Gastroesophageal sphincter (tissue), 4 donors: ENCODE results near the gene MYD88. TPM values are rescaled to one million over a fixed set of nuclear protein-coding genes. Genes with fewer than 3 reads are reported as not detected.

ENCODE experiments used
- ATAC-seq: fragments of 150-250 bp; one replicate; pipeline ENCODE4 v1.9.1; 2016; ENCODE audit warnings: mild to moderate bottlenecking, moderate library complexity
- H3K27ac ChIP-seq, 4 donors: fragments of 200-600 bp; sonication (generic) in 3 of 4; 1 replicate in 3 of 4; 2 replicates in 1 of 4; pipeline ENCODE4 v1.5.1; 2016 to 2019
- H3K27me3 ChIP-seq: fragments of 200-600 bp; sonication (generic); one replicate; pipeline ENCODE4 v1.5.1; 2019
- H3K36me3 ChIP-seq, 2 donors: fragments of 200-600 bp; sonication (generic); one replicate each; pipeline ENCODE4 v1.5.1; 2019; ENCODE audit warnings: control low read depth in 1 of 2
- H3K4me1 ChIP-seq, 3 donors: fragments of 200-600 bp; sonication (generic); 1 replicate in 2 of 3; 2 replicates in 1 of 3; pipeline ENCODE4 v1.5.1; 2016 to 2019; ENCODE audit warnings: control low read depth in 2 of 3
- H3K4me3 ChIP-seq, 2 donors: fragments of 200-600 bp; sonication (generic); one replicate each; pipeline ENCODE4 v1.5.1; 2019; ENCODE audit warnings: mild to moderate bottlenecking in 1 of 2, moderate library complexity in 1 of 2
- H3K9me3 ChIP-seq, 3 donors: fragments of 200-600 bp; sonication (generic); one replicate each; pipeline ENCODE4 v1.5.1; 2017 to 2019; ENCODE audit warnings: control low read depth in 2 of 3
- CTCF ChIP-seq, 4 experiments: fragments of 200-600 bp in 2 of 4; fragments of 450-650 bp in 2 of 4; sonication (generic) in 1 of 4; IDR thresholded peaks; one replicate each; pipeline ENCODE4 v1.5.1; 2017 to 2019; ENCODE audit warnings: antibody characterized with exemption in 4 of 4, mild to moderate bottlenecking in 2 of 4, moderate library complexity in 2 of 4
- EP300 ChIP-seq: sonication (generic); formaldehyde crosslinking; IDR thresholded peaks from one replicate; pipeline ENCODE4 v1.6.1; 2017; ENCODE audit warnings: antibody characterized with exemption, mild to moderate bottlenecking
- POLR2A ChIP-seq, 2 donors: fragments of 450-650 bp; IDR thresholded peaks; one replicate each; pipeline ENCODE4 v1.6.1; 2017; ENCODE audit warnings: antibody characterized with exemption in 2 of 2, mild to moderate bottlenecking in 2 of 2, moderate library complexity in 1 of 2
- POLR2AphosphoS5 ChIP-seq: sonication (generic); formaldehyde crosslinking; IDR thresholded peaks from one replicate; pipeline ENCODE4 v1.6.1; 2017; ENCODE audit warnings: antibody characterized with exemption
- WGBS, 2 donors: methylation state at CpG; one replicate each; pipeline ENCODE4 v1.1.5; 2018; ENCODE audit warnings: low coverage in 1 of 2; 5-methylcytosine and 5-hydroxymethylcytosine counted together
- total RNA-seq, 4 donors: library from RNA; depleted of rRNA; stranded (reverse); fragments of >200 nt; gene quantifications; one replicate each; pipeline ENCODE4 v1.1.0, GENCODE V29; 2016

The MYD88 gene
- total RNA-seq, 4 donors from 2014 or later = 18.5 to 36.8 (median 29.6) TPM

GRCh38 chr3:38095669-38096483 lies 42.6 kb upstream of the MYD88 start:
- Histone ChIP-seq H3K27ac (no peak overlapping the region), H3K9me3 (no peaks in the 10 kb centered on the region), H3K36me3 (no peaks in the 10 kb centered on the region), H3K27me3 (peaks cover 28% of the 10 kb centered on the region), H3K4me3 (no peak overlapping the region), H3K4me1 (no peaks in the 10 kb centered on the region)
- ATAC-seq = no peak
- 20% methylated on average over 1 of the region's 6 CpGs; no CpG with 5 or more reads in 1 of the 2 donors for WGBS, 2 donors
- TF ChIP-seq POLR2A (IDR thresholded peaks at IDR 0.05) (no peak), EP300 (no peak), CTCF (IDR thresholded peaks at IDR 0.05) (no peak)

GRCh38 chr3:38097446-38098375 lies 40.8 kb upstream of the MYD88 start:
- Histone ChIP-seq H3K4me1 (no peaks in the 10 kb centered on the region), H3K27me3 (peaks cover 28% of the 10 kb centered on the region), H3K4me3 (no peak overlapping the region), H3K27ac (no peak overlapping the region), H3K36me3 (no peaks in the 10 kb centered on the region), H3K9me3 (no peaks in the 10 kb centered on the region)
- WGBS, 2 donors = 69 to 85% methylated on average over 2 to 8 of the region's 19 CpGs
- no peak for TF ChIP-seq POLR2AphosphoS5
- no peak for TF ChIP-seq POLR2A (IDR thresholded peaks at IDR 0.05)
- no peak for TF ChIP-seq EP300
- no peak for TF ChIP-seq CTCF (IDR thresholded peaks at IDR 0.05)
- ATAC-seq = no peak

GRCh38 chr3:38098376-38098723 lies 40.1 kb upstream of the MYD88 start:
- Histone ChIP-seq H3K9me3 (no peaks in the 10 kb centered on the region), H3K27me3 (peaks cover 27% of the 10 kb centered on the region), H3K4me1 (no peaks in the 10 kb centered on the region), H3K36me3 (no peaks in the 10 kb centered on the region), H3K27ac (no peak overlapping the region), H3K4me3 (no peak overlapping the region)
- 90 to 95% methylated on average over 9 of the region's 9 CpGs for WGBS, 2 donors
- ATAC-seq = no peak
- TF ChIP-seq EP300 (no peak), POLR2A (IDR thresholded peaks at IDR 0.05) (no peak)

- H3K27ac ChIP-seq = no peak overlapping the region
- 36% methylated on average over 2 of the region's 5 CpGs; no CpG with 5 or more reads in 1 of the 2 donors for WGBS, 2 donors
- H3K9me3 ChIP-seq = no peaks in the 10 kb centered on the region
- H3K4me3 ChIP-seq = no peak overlapping the region
- no peaks in the 10 kb centered on the region for H3K36me3 ChIP-seq
- H3K27me3 ChIP-seq = peaks cover 22% of the 10 kb centered on the region
- TF ChIP-seq EP300 (no peak), POLR2AphosphoS5 (no peak), POLR2A (IDR thresholded peaks at IDR 0.05) (no peak), CTCF (IDR thresholded peaks at IDR 0.05) (no peak)
- H3K4me1 ChIP-seq = no peaks in the 10 kb centered on the region
- no peak for ATAC-seq
Measured at GRCh38 chr3:38099518-38099917, 38.9 kb upstream of the MYD88 start.

- H3K4me1 ChIP-seq = no peaks in the 10 kb centered on the region
- H3K4me3 ChIP-seq = no peak overlapping the region
- 81 to 90% methylated on average over 3 of the region's 3 CpGs for WGBS, 2 donors
- no peaks in the 10 kb centered on the region for H3K36me3 ChIP-seq
- no peak for TF ChIP-seq POLR2AphosphoS5
- TF ChIP-seq EP300 = no peak
- TF ChIP-seq CTCF (IDR thresholded peaks at IDR 0.05) = no peak
- no peak for TF ChIP-seq POLR2A (IDR thresholded peaks at IDR 0.05)
- H3K27ac ChIP-seq = no peak overlapping the region
- H3K27me3 ChIP-seq = peaks cover 13% of the 10 kb centered on the region
- H3K9me3 ChIP-seq = no peaks in the 10 kb centered on the region
- no peak for ATAC-seq
Measured at GRCh38 chr3:38100498-38100897, 38.0 kb upstream of the MYD88 start.
